ENCODE results near the gene FIBCD1. TPM values are rescaled to one million over a fixed set of nuclear protein-coding genes. Genes with fewer than 3 reads are reported as not detected.
A peak's percentile ranks its signal among the peaks of the same experiment; 100 is the strongest.

Gene FIBCD1
- total and polyA plus RNA-seq, 8 donors = 0.64 to 11.4 (median 1.6) TPM

DNA sequence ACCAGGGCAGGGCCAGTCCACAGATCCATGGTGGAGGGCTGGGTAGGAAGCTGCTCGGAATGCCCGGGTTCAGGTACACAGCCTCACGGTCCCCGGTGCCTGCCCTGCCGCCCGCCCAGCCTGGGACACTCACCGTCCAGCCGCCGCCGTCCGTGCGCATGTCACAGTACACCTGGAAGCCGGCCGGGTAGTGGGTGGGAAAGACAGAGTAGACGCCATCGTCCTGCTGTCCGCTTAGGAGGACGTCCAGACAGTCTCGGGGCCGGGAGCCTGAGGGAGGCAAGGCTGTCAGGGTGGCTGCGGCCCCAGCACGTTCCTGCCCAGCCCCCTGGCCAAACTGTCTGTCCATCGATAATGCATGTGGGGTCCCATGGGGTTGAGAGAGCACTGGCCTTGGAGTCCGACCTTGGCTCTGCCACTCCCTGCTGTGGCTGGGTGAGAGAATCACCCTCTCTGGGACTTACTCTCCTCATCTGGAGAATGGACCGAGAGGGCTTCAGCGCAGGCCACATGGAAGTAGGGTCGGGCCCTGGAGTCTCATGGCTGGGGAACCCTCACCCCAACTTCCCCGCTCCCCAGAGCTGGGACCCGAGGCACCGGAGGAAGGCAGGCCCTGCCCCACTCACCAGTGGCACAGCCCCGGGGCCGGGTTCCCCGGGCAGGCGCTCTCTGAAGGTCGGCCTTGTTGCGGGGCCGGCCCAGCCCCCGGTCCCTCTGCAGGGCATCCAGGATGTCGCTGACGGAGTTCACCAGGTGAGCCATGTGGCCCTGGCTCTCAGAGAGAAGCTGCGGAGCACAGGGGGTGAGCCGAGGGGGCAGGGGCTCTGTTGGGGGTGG is 15.2 kb downstream of the FIBCD1 start:
- H3K4me3 ChIP-seq = no peak overlapping the region
- peaks cover 0 to 76% of the 10 kb centered on the region in 2 donors for H3K27me3 ChIP-seq
- H3K4me1 ChIP-seq = no peaks in the 10 kb centered on the region
- no peaks in the 10 kb centered on the region for H3K36me3 ChIP-seq
- no peaks in the 10 kb centered on the region for H3K9me3 ChIP-seq
- TF ChIP-seq, protein P1, sequence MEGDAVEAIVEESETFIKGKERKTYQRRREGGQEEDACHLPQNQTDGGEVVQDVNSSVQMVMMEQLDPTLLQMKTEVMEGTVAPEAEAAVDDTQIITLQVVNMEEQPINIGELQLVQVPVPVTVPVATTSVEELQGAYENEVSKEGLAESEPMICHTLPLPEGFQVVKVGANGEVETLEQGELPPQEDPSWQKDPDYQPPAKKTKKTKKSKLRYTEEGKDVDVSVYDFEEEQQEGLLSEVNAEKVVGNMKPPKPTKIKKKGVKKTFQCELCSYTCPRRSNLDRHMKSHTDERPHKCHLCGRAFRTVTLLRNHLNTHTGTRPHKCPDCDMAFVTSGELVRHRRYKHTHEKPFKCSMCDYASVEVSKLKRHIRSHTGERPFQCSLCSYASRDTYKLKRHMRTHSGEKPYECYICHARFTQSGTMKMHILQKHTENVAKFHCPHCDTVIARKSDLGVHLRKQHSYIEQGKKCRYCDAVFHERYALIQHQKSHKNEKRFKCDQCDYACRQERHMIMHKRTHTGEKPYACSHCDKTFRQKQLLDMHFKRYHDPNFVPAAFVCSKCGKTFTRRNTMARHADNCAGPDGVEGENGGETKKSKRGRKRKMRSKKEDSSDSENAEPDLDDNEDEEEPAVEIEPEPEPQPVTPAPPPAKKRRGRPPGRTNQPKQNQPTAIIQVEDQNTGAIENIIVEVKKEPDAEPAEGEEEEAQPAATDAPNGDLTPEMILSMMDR (IDR thresholded peaks at IDR 0.05) = no peak
- intact Hi-C loops (cut with DNase I) = no loop called here
- no peak overlapping the region for H3K27ac ChIP-seq
- DNase-seq = no peak
- ATAC-seq = no peak

DNA sequence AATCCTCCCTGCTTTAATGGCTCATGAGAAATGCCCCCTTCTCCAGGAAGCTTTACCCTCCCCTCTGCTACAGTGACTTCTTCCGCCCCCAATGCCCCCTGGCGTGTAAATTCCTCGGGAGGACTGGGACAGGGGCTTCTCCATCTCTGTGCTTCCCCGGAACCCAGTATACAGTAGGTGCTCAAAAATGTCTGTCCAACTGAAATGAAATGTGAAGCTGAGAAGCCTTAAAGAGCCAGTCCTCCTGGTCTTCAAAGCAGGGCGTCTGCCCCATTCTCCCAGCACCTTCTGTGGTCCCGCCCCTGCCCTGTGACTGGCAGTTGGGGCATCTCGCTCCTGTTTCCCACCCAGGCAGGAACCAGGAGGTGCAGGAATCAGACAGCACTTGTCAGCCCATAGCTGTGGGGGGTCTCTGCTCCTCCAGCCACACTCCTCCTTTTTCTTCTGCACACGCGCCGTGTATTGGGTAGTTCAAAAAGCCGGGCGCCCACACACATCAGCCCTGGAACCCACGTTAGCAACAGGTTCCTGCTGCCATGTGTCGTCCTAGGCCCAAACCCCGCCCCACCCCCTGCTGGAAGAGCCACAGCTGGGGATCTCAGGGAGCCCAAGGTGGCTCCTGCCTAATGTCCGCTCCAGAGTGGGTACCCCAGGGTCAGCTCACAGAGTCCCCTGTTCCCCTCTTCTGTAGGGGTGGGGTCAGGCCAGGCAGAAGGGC is 16.0 kb downstream of the FIBCD1 start:
- H3K27me3 ChIP-seq = peaks cover 0 to 84% of the 10 kb centered on the region in 2 donors
- H3K4me3 ChIP-seq = no peak overlapping the region
- no peaks in the 10 kb centered on the region for H3K36me3 ChIP-seq
- no peaks in the 10 kb centered on the region for H3K4me1 ChIP-seq
- ATAC-seq = no peak
- TF ChIP-seq, protein P1 (IDR thresholded peaks at IDR 0.05) = no peak
- intact Hi-C loops (cut with DNase I) = no loop called here
- DNase-seq = no peak
- H3K9me3 ChIP-seq = no peaks in the 10 kb centered on the region
- no peak overlapping the region for H3K27ac ChIP-seq

DNA sequence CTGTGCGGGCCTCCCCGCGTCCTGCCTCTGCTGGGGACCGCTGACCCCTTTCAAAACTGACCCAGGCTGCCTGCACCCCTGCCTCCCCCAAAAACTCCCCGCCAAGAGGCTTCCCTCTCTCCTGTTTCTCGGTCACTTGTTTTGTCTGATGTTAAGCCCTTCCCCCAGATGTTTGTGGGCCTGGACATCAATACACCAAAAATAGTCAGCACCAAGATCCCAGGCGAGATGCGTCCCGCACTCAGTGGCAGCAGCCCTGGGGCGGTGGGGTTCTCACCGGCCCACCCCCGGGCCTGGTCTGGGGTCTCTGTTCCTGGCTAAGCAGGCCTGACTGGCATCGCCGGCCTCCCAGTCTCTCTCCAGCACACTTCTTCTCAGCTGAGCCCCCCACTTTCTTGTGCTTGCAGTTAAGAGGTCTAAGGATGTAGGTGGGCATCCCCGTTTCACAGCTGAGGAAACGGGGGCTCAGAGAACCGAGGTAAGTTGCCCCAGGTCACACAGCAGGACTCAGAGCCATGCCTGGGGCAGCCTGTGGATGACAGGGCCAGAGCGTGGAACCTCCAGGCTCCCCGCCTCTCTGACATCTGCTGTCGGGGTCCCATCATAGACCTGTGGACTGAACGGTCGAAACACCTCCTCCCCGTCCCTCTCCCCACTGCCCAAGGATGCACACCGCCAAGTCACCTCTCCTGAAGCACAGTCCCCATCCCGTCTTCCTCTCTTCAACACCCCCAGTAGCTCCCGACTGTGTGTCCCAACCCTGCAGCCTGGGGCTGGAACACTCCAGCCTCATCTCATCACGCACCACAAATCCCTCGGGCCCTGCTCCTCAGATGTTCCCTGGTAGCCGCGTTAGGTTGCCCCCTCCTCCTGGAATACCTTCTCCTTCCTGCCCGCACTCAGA is 16.8 kb downstream of the FIBCD1 start:
- H3K9me3 ChIP-seq = no peaks in the 10 kb centered on the region
- ATAC-seq (no peak), DNase-seq (no peak)
- peaks cover 0 to 92% of the 10 kb centered on the region in 2 donors for H3K27me3 ChIP-seq
- no peaks in the 10 kb centered on the region for H3K4me1 ChIP-seq
- H3K4me3 ChIP-seq = no peak overlapping the region
- H3K36me3 ChIP-seq = no peaks in the 10 kb centered on the region
- TF ChIP-seq, protein P1 (IDR thresholded peaks at IDR 0.05) = no peak
- intact Hi-C loops (cut with DNase I) = no loop called here
- no peak overlapping the region for H3K27ac ChIP-seq

DNA sequence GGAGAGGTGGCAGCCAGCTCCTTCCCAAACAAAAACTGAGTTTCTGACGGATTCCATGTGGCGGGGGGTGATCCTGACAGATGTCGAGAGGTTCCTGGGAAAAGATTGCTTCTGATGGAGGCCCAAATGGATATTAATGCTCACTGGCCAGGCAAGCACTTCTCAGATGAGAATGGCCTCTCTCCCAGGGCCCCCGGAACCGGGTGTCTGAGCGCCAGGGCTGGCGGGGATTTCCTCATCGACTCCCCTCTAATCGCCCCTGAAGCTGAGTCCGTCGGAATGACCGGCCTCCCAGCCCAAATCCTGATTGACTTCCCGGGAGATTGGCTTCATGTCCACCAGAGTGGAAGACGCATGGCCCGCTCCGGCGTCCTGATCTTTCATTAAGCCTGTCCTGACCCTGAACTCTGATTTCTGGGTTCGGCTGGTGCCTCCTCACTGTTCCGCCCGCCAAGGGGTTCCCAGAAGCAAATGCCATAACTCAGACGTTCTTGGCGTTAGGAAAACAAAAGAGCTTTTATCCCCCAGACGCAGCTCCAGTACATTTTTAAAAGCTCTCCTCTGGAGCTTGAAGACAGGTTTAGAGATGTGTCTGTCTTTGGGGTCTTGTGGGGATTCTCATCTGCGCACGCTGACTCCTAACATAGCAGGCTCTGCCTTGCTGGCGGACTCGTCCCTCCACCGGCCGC is 17.6 kb downstream of the FIBCD1 start:
- no peaks in the 10 kb centered on the region for H3K4me1 ChIP-seq
- intact Hi-C loops (cut with DNase I) = no loop called here
- H3K36me3 ChIP-seq = no peaks in the 10 kb centered on the region
- H3K27ac ChIP-seq = no peak overlapping the region
- H3K9me3 ChIP-seq = no peaks in the 10 kb centered on the region
- H3K4me3 ChIP-seq = no peak overlapping the region
- H3K27me3 ChIP-seq = peaks cover 0 to 97% of the 10 kb centered on the region in 2 donors
- TF ChIP-seq, protein P1 (IDR thresholded peaks at IDR 0.05) = no peak
- no peak for ATAC-seq
- peak in 1 of 4 donors; percentile 57 for DNase-seq
